ENCODE measurements around the gene GBX1. TPM values are rescaled to one million over a fixed set of nuclear protein-coding genes. Genes with fewer than 3 reads are reported as not detected.

Gene GBX1
- total RNA-seq = 2.4 TPM
- long read RNA-seq, partial matches to known transcripts = 0 of 1 reads
- long read RNA-seq, other reads (novel, unspliced or antisense) = 1 of 1 reads

DNA sequence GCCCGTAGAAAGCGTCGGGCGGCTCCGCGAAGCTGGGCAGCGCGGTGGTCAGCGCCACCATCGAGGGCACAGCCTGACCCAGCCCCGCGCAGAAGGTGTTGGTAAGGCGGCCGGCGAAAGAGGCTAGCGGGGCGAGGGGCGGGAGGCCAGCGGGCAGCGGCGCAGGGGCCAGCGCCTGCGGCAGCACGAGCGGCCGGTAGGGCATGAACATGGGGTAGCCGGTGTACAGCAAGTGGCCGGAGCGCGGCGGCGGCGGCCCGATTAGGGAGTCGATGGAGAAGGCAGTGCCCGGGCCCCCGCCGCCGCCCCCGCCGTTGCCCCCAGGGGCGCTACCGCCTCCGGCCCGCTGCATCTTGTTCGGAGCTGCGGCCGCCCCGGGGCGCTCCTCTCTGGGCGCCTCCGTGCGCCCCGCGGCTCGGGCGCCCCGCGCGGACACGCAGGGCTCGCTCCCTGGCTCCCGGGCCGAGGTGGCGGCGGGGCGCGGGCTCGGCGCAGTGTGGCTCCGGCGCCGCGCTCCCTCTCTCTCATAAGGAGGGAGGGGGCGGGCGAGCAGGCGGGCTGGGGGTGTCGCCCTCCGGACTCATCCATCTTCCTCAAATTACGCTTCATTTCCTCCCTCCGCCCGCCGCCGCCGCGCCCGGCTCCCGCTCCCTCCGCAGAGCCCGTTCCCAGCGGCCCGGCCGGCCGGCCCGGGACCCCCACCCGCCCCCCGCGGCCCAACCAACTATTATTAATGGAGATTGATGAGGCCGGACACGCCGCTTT lies at the start of gene GBX1:
Gene GBX1, minus strand, starts transcription at position 498 of the 765 bp plus-strand sequence. Its CDS starts 146 bp downstream, at position 352.
- intact Hi-C loops (cut with DNase I) = no loop called here
- peak; percentile 51 for ATAC-seq

GRCh38 chr7:151215396-151215795 lies 47.9 kb upstream of the GBX1 start:
- ATAC-seq = no peak
- intact Hi-C loops (cut with DNase I) = no loop called here
- no peak for DNase-seq (ENCODE audit: missing footprints)

More for the DNA sequence above, at the start of gene GBX1:
- DNase-seq (ENCODE audit: missing footprints) = no peak

DNA sequence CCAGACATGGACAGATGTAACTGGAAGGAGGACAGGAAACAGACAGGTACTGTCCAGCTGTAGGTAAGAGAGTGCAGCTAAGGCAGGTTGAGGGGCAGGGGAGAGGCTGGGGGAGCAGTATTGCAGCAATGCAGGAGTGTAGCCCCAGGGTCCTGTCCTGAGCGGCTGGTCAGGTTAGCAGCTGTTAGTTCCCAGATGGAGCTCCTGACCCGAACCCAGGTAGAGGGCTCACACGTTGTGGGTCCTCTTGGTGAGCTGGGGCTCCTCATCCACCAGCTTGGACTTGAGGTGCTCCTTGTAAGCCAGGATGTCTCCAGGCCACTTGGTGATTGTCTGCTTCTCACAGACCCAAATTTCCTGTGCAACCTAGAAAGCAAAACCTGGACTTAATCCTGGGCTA lies 46.3 kb upstream of the GBX1 start:
- DNase-seq (ENCODE audit: missing footprints) (no peak), ATAC-seq (no peak)
- intact Hi-C loops (cut with DNase I) = no loop called here

DNA sequence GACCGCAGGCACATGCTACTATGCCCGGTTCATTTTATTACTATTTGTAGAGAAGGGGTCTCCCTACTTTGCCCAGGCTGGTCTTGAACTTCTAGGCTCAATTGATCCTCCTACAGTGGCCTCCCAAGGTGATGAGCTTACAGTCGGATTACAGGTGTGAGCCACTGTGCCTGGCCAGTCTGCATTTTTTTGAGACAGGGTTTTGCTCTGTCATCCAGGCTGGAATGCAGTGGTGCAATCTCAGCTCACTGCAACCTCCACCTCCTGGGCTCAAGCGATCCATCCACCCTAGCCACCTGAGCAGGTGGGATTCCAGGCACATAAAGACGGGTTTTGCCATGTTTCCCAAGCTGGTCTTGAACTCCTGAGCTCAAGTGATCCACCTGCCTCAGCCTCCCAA lies 45.1 kb upstream of the GBX1 start:
- DNase-seq (ENCODE audit: missing footprints) = no peak
- intact Hi-C loops (cut with DNase I) = no loop called here
- no peak for ATAC-seq

DNA sequence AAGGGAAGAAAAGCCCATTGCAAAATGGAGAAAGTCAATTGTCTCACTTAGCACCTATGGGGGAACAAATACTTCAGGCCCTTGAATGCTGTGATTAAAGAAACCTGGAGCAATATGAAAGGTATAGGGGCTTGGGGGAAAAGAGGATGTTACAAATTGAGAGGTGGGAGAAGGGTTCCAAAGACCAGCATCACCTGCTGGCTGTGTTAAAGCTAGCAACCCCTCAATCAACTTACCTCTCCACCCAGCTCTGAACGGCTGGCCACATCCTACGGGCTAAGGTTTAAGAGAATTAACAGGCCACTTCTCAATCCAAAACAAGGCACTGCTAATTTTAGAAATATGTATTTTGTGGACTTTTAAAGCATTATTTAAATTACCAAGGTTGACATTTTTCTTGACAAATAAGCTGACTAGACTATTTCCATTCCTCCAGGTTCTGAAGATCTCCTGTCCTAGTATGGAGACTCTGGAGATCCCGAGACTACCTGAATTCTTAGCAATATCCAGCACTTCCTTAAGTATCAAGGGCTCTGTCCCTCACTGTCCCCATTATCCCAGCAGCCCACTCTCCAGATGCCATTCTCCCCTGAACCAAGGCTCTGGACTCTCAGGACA lies 43.8 kb upstream of the GBX1 start:
- ATAC-seq (no peak), DNase-seq (ENCODE audit: missing footprints) (no peak)
- intact Hi-C loops (cut with DNase I) = no loop called here

- intact Hi-C loops (cut with DNase I) = no loop called here
- no peak for ATAC-seq
- no peak for DNase-seq (ENCODE audit: missing footprints)
These were observed 42.8 kb upstream of the GBX1 start, which contains the start of gene H2BK1 for GRCh38 chr7:151210087-151210854. H2BK1 (minus strand) TSS chr7:151210488; CDS start chr7:151210318, 170 bp downstream.

DNA sequence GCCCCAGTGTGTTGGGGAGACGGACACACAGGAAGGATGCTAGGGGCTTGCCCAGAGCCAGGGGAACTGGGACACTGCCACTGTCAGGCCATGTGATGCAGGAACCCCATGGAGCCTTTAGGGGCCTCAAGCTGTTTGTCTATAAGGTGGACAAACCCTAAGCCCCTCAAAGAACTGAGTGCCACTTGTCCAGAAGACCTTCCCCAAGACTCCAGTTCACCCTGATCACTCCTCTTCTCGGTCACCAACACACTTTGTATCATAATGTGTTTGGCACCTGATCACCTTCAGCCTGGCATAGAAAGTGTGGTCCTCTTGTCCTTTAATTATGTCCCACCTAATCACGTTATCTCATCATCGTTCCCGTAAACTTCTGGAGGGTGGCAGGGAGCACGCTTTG lies 42.1 kb upstream of the GBX1 start:
- DNase-seq (ENCODE audit: missing footprints) (no peak), ATAC-seq (no peak)
- intact Hi-C loops (cut with DNase I) = no loop called here

- no peak for DNase-seq (ENCODE audit: missing footprints)
- intact Hi-C loops (cut with DNase I) = no loop called here
- no peak for ATAC-seq
These were observed 40.9 kb upstream of the GBX1 start for GRCh38 chr7:151208253-151208862.

DNA sequence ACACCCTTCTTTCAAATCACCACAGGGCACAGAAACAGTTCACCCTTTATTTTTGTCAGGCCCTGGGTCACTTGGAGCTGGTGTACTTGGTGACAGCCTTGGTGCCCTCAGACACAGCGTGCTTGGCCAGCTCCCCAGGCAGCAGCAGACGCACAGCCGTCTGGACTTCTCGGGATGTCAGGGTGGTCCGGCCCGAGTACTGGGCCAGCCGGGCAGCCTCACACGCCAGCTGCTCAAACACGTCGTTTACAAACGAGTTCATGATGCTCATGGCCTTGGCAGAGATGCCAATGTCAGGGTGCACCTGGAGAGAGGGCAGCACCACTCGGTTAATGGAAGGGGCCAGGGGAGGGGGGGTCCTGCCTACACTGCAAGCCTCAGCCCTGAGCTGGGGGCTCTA lies 40.3 kb upstream of the GBX1 start:
- intact Hi-C loops (cut with DNase I) = no loop called here
- ATAC-seq (no peak), DNase-seq (ENCODE audit: missing footprints) (no peak)

- DNase-seq (ENCODE audit: missing footprints) (no peak), ATAC-seq (no peak)
- intact Hi-C loops (cut with DNase I) = no loop called here
These were observed 39.8 kb upstream of the GBX1 start for GRCh38 chr7:151207315-151207714.

DNA sequence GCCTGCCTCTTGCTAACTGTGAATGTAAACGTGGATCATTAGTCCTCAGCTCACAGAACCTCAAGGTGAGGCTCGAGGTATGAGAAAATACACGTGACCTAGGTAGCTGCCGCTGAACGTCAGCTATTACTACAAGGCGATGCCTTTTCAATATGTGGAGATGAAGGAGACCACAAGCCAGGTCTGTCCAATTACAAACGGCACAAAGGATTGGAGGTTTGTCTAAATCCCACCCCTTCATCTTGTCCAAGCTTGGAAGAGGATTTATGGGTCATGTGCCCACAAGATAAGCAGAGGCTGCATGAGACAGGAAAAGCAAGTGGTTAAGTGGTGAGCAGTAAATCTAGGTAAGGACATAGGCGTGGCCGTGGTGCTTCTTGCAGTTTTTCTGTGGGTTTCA lies 39.4 kb upstream of the GBX1 start:
- DNase-seq (ENCODE audit: missing footprints) (no peak), ATAC-seq (no peak)
- intact Hi-C loops (cut with DNase I) = no loop called here

DNA sequence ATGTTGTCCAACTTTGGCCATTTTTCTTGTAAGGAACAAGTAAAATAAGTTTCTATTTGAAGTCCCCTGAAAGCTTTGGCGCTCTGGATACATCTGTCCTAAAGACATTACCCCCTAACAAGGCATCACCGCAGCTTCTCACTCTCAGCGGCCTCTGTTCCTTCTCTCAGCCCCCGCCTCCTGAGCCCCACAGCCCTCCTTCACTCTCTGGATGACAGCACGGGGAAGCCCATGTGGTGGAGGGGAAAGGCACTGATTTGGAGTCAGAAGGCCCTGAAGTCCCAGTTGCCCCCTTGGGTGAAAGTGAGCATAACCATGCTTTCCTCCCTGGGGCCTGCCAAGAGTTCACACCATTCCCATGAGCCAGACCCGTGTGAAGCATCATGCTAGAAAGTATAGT lies 38.2 kb upstream of the GBX1 start:
- ATAC-seq (no peak), DNase-seq (ENCODE audit: missing footprints) (no peak)
- intact Hi-C loops (cut with DNase I) = no loop called here

- DNase-seq (ENCODE audit: missing footprints) = no peak
These were observed 37.0 kb upstream of the GBX1 start for GRCh38 chr7:151204383-151205032.

DNA sequence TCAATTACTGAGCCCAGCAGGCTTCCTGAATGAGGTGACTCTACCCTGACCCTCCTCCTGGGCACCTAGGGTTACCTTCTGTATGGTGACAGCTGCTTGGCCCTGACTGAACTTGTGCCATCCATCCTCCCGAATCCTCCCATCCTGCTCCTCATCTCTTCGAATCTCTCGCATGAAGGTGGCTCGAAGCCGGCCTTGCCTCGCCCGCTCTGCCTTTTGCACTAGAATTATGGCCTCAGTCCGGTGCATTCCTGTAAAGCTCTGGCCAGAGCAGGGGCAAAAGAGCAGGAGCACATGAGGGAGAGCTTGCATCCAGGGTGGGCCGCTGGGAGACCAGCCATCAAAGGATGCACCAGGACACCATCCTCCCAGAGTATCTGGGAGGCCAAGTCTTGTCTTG lies 35.3 kb upstream of the GBX1 start:
- intact Hi-C loops (cut with DNase I) = no loop called here
- ATAC-seq (no peak), DNase-seq (ENCODE audit: missing footprints) (no peak)

More at GRCh38 chr7:151204383-151205032, 37.0 kb upstream of the GBX1 start:
- intact Hi-C loops (cut with DNase I) = no loop called here
- no peak for ATAC-seq

- no peak for DNase-seq (ENCODE audit: missing footprints)
- intact Hi-C loops (cut with DNase I) = no loop called here
- no peak for ATAC-seq
These were observed 34.3 kb upstream of the GBX1 start for GRCh38 chr7:151201751-151202150.

DNA sequence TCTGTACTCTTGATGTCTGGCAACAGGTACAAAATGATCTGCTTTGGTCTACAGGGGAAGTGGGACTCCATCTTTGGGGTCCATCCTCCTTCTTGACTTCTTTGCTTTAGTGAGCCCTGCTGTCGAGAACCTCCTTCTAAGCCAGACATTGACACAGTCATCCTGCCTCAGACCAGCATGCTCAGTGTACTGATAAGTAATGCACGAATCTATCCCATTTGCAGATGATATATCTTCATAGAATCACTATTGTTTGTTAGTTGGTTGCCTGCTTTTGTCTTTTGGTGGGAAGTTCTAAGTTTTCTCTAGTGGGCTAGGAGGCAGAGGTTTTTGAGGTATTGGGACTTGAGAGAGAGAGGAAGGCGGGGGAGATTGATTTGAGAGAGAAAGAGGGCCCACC lies 33.9 kb upstream of the GBX1 start:
- DNase-seq (ENCODE audit: missing footprints) = no peak
- ATAC-seq = no peak
- intact Hi-C loops (cut with DNase I) = no loop called here

- ATAC-seq (no peak), DNase-seq (ENCODE audit: missing footprints) (no peak)
- intact Hi-C loops (cut with DNase I) = no loop called here
These were observed 31.7 kb upstream of the GBX1 start for GRCh38 chr7:151198945-151199848.

- ATAC-seq (no peak), DNase-seq (ENCODE audit: missing footprints) (no peak)
These were observed 30.4 kb upstream of the GBX1 start for GRCh38 chr7:151197932-151198331.

More at GRCh38 chr7:151197932-151198331, 30.4 kb upstream of the GBX1 start:
- intact Hi-C loops (cut with DNase I) = no loop called here
